Raji (cell line): Measurements from ENCODE around the gene LRRC56.

Experiments used
- POLR2A ChIP-seq: IDR thresholded peaks from 2 replicates; pipeline ENCODE4 v1.6.1; 2011; ENCODE audit warnings: low read depth, low read length, control low read depth; ENCODE audit not compliant: insufficient read depth

Gene LRRC56

GRCh38 chr11:555227-555779 lies 18.0 kb downstream of the LRRC56 start:
- no peak for TF ChIP-seq POLR2A

GRCh38 chr11:555780-556661 lies 18.7 kb downstream of the LRRC56 start:
- no peak for TF ChIP-seq POLR2A

- TF ChIP-seq POLR2A, result no peak
Measured at GRCh38 chr11:556662-557256, 19.4 kb downstream of the LRRC56 start.

- no peak for TF ChIP-seq POLR2A
Measured at GRCh38 chr11:557328-558132, 20.2 kb downstream of the LRRC56 start.

DNA sequence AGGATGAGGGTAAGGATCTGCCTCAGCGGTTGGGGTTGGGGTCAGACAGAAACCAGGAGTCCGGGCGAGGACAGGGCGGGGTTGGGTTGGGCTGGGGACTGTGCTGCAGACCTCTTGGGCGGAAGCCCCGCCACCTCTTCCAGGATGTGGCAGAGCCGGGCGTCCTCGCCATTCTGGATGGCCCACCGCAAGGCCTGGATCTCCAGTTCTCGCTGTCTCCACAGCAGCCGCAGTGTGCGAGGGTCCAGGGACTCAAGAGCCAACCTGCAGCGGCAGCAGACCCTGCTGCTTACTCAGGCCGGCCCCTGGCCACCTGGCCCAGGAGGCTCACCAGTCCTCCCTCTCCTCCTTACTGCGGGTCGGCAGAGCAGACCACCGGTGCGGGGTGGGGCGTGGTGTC lies 21.2 kb downstream of the LRRC56 start:
- no peak for TF ChIP-seq POLR2A

DNA sequence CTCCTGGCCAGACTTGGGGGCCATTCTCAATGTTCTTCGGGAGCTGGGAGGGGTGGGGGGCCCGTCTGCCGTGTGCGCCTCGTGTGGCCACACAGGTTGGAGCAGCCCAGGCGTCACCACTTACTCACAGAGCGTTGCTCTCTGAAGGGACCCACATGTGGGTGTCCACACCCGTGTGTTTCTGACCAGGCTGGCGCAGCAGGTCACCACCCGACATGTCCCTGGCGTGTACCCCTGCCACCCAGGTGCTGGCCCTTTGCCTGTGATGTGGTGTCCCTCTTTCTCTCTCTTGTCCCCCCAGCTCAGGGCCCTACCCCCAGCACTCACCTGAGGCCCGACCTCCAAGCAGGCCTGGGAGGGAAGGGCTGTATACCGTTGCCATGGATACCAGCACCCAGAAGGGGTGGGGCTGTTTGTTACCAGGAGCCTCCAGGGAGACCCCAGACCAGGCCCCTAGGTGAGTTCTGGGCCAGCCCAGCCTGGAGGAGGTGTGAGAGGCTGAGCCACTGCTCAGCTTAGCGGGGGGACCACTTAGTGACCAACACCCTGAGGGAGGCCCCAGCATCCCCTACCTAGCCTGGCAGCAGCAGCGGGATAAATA lies 21.8 kb downstream of the LRRC56 start:
- no peak for TF ChIP-seq POLR2A

GRCh38 chr11:559712-560304 lies 22.5 kb downstream of the LRRC56 start:
- no peak for TF ChIP-seq POLR2A

DNA sequence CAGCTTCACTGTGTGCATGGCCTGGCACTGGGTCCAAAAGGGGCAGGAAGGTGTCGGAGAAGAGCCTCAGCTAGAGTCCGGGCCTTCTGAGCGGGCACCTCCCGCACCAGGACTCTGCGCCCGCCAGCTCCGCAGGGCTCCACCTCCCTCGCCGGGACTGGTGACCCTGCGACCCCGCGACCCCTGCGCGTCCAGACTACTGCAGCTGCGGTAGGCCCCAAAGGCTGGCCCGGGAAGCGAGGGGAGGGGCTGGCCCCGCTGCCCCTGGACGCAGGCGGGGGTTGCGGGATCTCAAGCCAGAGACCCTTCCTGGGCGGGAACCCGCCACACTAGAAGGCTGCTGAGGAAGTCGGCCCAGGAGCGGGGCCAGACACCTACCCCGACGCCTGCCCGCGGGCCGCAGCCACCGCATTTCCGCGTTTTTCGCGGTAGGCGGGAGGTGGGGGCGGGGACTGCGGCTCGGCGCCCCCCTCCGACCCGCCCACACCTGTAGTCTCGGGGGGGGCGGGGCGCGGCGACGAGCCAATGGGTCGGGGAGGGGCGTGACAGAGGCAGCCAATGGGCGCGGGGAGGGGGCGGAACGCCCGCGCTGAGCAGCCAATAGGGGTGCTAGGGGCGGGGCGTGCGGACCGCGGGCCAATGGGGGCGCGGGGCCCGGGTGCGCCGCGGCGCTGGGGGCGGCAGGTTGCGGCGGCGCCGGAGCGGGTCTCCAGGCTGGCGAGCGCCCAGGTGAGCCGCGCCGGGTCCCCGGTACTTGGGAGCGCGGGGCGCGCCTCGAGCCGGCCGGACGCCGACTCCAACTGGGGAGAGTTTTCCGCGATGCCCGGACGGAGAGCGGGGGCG lies 23.2 kb downstream of the LRRC56 start, which contains the start of the genes LMNTD2 and RASSF7:
LMNTD2 (minus strand) TSS at position 434 of the 843 bp plus-strand sequence; CDS start at position 412, 22 bp downstream.
RASSF7 (plus strand) TSS at position 666 of the 843 bp plus-strand sequence. CDS start 799 bp downstream, outside the sequence.
- TF ChIP-seq POLR2A, result peak; percentile 87

DNA sequence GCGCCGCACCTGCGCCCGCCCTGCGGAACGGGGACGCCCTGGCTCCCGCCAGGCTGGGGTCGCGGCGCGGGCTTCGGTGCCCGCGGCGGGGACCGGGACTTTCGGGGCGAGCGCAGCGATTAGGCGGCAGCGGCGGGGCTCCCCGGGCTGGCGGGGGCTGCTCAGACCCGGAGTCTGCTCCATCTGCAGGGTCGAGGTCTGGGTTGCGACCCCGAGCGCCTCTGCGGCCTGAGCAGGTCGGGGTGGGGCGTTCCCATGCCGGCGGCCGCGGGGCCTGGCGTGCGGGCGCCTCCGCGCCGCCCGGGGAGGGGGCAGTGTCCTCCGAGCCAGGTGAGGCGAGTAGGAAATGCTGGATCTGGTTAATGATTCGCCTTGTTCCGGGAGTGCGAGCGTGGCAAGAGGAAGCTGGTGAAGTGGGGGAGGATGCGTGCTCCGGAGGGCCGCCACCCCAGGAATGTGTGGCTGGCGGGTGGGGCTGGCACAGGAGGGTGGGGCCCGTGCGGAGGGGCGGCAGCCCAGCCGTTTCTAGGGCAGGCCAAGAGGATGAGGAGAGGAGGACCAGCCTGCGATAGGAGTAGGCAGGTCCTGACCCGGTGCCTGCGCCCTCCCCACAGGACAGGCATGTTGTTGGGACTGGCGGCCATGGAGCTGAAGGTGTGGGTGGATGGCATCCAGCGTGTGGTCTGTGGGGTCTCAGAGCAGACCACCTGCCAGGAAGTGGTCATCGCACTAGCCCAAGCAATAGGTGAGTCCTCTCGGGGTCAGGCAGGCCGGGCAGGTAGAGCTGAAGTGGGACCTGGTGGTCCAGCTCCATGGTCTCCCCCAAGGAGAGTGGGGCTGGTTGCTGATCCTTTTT lies 24.0 kb downstream of the LRRC56 start:
- no peak for TF ChIP-seq POLR2A

DNA sequence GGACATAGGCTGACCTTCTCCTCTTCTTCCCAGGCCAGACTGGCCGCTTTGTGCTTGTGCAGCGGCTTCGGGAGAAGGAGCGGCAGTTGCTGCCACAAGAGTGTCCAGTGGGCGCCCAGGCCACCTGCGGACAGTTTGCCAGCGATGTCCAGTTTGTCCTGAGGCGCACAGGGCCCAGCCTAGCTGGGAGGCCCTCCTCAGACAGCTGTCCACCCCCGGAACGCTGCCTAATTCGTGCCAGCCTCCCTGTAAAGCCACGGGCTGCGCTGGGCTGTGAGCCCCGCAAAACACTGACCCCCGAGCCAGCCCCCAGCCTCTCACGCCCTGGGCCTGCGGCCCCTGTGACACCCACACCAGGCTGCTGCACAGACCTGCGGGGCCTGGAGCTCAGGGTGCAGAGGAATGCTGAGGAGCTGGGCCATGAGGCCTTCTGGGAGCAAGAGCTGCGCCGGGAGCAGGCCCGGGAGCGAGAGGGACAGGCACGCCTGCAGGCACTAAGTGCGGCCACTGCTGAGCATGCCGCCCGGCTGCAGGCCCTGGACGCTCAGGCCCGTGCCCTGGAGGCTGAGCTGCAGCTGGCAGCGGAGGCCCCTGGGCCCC lies 24.8 kb downstream of the LRRC56 start:
- no peak for TF ChIP-seq POLR2A

GRCh38 chr11:563066-563811 lies 25.9 kb downstream of the LRRC56 start:
- no peak for TF ChIP-seq POLR2A
